ENCODE measurements around the gene CALB2. TPM values are rescaled to one million over a fixed set of nuclear protein-coding genes. Genes with fewer than 3 reads are reported as not detected.
A peak's percentile ranks its signal among the peaks of the same experiment; 100 is the strongest.

The CALB2 gene
- total and polyA plus RNA-seq, 2 of the 13 experiments (the other 11 are each of a cell fraction or from before 2014, with no cell fraction given) = 0.37 to 0.40 TPM

DNA sequence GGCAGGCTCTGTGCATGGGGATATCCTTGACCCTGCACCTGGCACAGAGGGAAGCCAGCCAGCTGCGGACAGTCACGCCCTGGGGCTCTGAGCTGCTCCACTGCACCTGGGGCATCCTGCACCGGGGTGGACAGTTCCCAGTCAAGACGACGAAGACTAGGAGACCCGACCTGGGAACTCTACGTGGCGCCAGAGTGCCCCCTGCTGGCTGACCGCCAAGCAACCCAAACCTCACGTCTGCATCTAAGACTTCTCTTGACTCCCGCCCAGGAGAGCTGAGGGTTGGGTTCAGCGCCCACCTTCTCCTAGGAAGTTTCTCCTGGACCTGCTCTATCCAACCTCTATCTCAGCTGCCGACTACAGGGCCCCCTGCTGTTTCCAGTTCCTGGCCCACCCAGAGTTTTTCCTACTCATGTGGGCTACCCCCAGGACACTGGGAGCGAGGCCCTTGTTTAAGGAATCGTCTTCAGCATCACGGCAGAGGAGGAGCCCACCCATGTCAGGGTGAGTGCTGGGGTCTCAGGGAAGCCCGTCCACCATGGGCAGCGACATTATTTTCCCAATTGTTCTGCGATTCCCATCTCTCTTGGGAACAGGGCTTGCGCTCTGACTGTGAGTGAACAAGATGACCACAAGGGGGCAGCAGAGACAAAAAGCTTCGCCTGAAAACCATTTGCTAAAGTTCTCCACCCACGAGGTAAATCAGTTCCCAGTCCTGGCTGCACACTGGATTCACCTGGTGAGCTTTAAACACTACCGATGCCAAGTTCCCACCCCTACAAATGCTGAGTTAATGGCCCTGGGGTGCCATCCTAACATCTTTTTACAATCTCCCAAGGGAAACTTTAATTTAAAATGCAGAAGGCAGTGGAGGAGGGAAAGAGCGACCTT lies 54.0 kb downstream of the CALB2 start (continued):
- TF ChIP-seq, protein P1, sequence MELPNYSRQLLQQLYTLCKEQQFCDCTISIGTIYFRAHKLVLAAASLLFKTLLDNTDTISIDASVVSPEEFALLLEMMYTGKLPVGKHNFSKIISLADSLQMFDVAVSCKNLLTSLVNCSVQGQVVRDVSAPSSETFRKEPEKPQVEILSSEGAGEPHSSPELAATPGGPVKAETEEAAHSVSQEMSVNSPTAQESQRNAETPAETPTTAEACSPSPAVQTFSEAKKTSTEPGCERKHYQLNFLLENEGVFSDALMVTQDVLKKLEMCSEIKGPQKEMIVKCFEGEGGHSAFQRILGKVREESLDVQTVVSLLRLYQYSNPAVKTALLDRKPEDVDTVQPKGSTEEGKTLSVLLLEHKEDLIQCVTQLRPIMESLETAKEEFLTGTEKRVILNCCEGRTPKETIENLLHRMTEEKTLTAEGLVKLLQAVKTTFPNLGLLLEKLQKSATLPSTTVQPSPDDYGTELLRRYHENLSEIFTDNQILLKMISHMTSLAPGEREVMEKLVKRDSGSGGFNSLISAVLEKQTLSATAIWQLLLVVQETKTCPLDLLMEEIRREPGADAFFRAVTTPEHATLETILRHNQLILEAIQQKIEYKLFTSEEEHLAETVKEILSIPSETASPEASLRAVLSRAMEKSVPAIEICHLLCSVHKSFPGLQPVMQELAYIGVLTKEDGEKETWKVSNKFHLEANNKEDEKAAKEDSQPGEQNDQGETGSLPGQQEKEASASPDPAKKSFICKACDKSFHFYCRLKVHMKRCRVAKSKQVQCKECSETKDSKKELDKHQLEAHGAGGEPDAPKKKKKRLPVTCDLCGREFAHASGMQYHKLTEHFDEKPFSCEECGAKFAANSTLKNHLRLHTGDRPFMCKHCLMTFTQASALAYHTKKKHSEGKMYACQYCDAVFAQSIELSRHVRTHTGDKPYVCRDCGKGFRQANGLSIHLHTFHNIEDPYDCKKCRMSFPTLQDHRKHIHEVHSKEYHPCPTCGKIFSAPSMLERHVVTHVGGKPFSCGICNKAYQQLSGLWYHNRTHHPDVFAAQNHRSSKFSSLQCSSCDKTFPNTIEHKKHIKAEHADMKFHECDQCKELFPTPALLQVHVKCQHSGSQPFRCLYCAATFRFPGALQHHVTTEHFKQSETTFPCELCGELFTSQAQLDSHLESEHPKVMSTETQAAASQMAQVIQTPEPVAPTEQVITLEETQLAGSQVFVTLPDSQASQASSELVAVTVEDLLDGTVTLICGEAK (IDR thresholded peaks at IDR 0.05) = no peak
- TF ChIP-seq, protein P1 (CRISPR knock-in tag; IDR thresholded peaks at IDR 0.05) = no peak
- no peak for TF ChIP-seq ZNF260 (CRISPR knock-in tag; IDR thresholded peaks at IDR 0.05; ENCODE audit: borderline replicate concordance, low read depth)
- no peak for TF ChIP-seq SMAD1 (CRISPR knock-in tag; IDR thresholded peaks at IDR 0.05; ENCODE audit: borderline replicate concordance, low read depth)
- no peak for TF ChIP-seq JARID2 (CRISPR knock-in tag; IDR thresholded peaks at IDR 0.05; ENCODE audit: insufficient replicate concordance)
- no peak for TF ChIP-seq ZFP37 (CRISPR knock-in tag; IDR thresholded peaks at IDR 0.05; ENCODE audit: borderline replicate concordance)
- TF ChIP-seq ZNF720 (CRISPR knock-in tag; IDR thresholded peaks at IDR 0.05) = no peak
- TF ChIP-seq, protein P2, sequence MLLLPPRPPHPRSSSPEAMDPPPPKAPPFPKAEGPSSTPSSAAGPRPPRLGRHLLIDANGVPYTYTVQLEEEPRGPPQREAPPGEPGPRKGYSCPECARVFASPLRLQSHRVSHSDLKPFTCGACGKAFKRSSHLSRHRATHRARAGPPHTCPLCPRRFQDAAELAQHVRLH (CRISPR knock-in tag; IDR thresholded peaks at IDR 0.05; ENCODE audit: borderline replicate concordance, low read depth) = 0 out of 2 replicates have a peak, but pooled peaks have one; percentile 51
- no peak for TF ChIP-seq NR1H2 (CRISPR knock-in tag; IDR thresholded peaks at IDR 0.05; ENCODE audit: borderline replicate concordance, low read depth)
- peak; percentile 40; the same call in 1 of the 2 replicates for TF ChIP-seq ERF (CRISPR knock-in tag; IDR thresholded peaks at IDR 0.05)
- peak; percentile 52; the same call in 1 of the 2 replicates for TF ChIP-seq SP4 (CRISPR knock-in tag; IDR thresholded peaks at IDR 0.05)
- peak; percentile 49; the same call in 1 of the 2 replicates for TF ChIP-seq ZNF501 (CRISPR knock-in tag; IDR thresholded peaks at IDR 0.05)
- 0 out of 2 replicates have a peak, but pooled peaks have one; percentile 16 for TF ChIP-seq HDAC2 (CRISPR knock-in tag; IDR thresholded peaks at IDR 0.05)
- TF ChIP-seq ZNF143 (CRISPR knock-in tag; IDR thresholded peaks at IDR 0.05) = 0 out of 2 replicates have a peak, but pooled peaks have one; percentile 23
- no peak for TF ChIP-seq GABPB1 (CRISPR knock-in tag; IDR thresholded peaks at IDR 0.05)
- TF ChIP-seq, protein P3, sequence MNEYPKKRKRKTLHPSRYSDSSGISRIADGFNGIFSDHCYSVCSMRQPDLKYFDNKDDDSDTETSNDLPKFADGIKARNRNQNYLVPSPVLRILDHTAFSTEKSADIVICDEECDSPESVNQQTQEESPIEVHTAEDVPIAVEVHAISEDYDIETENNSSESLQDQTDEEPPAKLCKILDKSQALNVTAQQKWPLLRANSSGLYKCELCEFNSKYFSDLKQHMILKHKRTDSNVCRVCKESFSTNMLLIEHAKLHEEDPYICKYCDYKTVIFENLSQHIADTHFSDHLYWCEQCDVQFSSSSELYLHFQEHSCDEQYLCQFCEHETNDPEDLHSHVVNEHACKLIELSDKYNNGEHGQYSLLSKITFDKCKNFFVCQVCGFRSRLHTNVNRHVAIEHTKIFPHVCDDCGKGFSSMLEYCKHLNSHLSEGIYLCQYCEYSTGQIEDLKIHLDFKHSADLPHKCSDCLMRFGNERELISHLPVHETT (CRISPR knock-in tag; conservative IDR thresholded peaks at IDR 0.05) = no peak
- TF ChIP-seq, protein P4, sequence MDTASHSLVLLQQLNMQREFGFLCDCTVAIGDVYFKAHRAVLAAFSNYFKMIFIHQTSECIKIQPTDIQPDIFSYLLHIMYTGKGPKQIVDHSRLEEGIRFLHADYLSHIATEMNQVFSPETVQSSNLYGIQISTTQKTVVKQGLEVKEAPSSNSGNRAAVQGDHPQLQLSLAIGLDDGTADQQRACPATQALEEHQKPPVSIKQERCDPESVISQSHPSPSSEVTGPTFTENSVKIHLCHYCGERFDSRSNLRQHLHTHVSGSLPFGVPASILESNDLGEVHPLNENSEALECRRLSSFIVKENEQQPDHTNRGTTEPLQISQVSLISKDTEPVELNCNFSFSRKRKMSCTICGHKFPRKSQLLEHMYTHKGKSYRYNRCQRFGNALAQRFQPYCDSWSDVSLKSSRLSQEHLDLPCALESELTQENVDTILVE (CRISPR knock-in tag; IDR thresholded peaks at IDR 0.05) = 0 out of 2 replicates have a peak, but pooled peaks have one; percentile 11
